Head of caudate nucleus (tissue), 42 donors: ENCODE data around the gene PIM3.
A peak's percentile ranks its signal among the peaks of the same experiment; 100 is the strongest.

Source experiments
- DNase-seq, 42 donors: peaks; one replicate each; pipeline versions ENCODE4 v3.0.0 to v3.0.0-alpha.2; 2020 to 2021; ENCODE audit warnings: mixed read lengths in 7 of 42
- intact Hi-C: fragments of 100-400 bp; cut with DNase I; formaldehyde crosslinking; loops from one replicate; pipeline ENCODE4 v1.15.0; 2022

PIM3 gene

DNA sequence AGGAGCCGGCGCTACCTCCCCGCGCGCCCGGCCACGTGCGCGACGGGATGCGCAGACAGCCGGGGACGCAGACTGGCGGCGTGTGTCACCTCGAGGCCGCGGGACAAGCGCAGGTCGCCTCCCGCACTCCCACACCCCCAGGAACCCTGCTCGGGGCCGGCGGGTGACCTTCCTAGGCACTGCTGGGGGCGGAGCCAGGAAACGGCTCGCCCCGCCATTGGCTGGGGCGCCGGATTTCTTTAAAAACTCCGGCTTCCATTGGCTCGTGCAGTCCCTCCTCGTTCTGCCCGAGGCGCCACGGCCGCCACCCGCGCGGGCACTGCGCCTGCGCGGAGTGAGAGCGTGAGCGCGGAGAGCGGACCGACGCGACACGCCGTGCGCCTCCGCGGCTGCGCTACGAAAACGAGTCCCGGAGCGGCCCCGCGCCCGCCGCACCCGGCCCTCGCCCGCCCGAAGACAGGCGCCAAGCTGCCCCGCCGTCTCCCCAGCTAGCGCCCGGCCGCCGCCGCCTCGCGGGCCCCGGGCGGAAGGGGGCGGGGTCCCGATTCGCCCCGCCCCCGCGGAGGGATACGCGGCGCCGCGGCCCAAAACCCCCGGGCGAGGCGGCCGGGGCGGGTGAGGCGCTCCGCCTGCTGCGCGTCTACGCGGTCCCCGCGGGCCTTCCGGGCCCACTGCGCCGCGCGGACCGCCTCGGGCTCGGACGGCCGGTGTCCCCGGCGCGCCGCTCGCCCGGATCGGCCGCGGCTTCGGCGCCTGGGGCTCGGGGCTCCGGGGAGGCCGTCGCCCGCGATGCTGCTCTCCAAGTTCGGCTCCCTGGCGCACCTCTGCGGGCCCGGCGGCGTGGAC is at the start of gene PIM3:
Gene PIM3 (plus strand): TSS at position 614 of the 846 bp plus-strand sequence. CDS start 176 bp downstream, at position 790.
- intact Hi-C loops: loop anchor here (10.0 kb wide), 1 partner anchor 234 kb away; no protein-coding TSS in a partner anchor
- DNase-seq: peak; percentile 87 to 98 (median 94)

DNA sequence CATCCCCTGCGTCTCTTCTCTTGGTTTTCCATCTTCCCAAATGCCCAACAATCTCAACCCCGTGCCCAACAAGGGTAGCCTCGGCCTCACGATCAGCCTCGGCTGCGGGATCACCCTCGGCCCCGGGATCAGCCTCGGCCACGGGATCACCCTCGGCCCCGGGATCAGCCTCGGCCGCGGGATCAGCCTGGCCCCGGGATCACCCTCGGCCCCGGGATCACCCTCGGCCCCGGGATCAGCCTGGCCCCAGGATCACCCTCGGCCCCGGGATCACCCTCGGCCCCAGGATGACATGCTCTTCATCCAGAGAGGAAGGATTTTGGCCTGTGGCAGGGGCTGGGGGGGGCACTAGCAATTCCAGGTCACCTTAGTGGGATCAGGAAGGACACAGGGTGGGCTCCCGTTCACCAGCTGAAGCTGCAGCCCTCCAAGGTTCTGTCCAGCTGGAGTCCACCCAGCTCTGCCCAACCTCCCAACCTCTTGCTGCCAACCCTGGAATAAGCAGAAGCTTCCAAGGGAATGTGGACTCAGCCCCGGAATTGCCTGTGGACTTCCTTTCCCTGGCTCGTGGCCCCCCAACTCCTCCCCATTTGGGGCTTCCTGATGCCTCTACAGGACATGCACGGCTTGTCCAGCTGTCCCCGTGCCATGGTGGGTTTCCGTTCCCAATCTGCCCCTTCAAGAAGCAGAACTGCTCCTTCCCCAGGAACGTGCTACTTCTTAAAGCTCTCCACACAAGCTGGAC is 48.5 kb upstream of the PIM3 start:
- intact Hi-C loops: no loop called here
- no peak for DNase-seq

DNA sequence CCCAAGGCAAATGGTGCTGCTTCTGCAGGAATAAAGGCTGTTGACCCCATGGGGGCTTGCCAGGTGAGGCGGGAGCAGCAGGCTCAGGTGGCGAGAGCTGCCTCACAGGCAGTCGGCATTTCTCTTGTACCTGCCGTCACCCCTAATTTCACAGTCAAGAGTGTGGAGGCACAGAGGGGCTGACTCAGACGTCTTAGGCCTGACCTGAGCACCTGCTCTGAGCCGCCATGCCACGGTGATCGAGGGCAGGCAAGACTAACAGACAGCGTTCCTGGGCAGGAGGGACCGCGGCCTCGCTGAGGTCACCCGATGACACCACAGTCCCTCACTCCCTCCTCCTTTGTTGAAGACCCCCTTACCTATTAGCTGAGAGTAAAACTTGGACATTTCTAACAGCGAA is 47.5 kb upstream of the PIM3 start:
- intact Hi-C loops: no loop called here
- DNase-seq: no peak

DNA sequence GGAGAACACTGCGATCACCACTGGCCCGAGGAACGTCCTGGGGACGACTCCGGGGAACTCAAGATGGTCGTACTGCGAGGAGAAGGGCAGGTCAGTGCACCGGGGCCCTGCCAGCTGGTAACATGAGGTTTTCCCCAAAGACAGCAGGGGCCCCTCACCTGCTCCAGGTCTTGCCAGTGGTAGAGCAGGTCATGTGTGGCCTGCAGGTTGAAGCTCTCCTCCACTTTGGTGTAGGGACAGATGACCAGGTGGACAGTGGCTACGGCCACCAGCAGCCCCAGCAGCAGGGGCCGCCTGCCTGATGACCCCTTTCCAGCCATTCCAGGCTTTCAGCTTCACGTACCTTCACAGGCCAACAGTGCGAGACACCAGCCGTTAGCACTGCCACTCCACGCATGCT is 47.1 kb upstream of the PIM3 start:
- intact Hi-C loops: no loop called here
- DNase-seq: no peak

DNA sequence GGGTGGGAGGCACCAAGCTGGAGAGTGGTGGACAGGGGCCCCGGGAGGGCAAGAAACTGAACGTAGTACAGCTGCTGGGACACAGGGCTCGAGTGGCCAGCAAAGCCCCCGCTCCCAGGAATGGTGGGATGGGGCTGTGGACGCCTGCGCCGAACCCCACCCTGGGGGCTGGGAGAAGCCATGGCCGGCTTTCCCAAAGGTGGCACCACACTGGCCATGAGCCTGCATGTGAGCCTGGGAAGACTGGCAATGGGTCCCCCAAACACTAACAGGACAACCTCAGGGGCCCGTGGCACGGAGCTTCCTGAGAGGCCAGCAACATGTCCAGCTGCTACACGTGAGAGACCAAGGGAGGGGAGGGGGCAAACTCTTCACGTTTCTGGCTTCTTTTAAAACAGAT is 46.3 kb upstream of the PIM3 start:
- intact Hi-C loops: no loop called here
- no peak for DNase-seq

DNA sequence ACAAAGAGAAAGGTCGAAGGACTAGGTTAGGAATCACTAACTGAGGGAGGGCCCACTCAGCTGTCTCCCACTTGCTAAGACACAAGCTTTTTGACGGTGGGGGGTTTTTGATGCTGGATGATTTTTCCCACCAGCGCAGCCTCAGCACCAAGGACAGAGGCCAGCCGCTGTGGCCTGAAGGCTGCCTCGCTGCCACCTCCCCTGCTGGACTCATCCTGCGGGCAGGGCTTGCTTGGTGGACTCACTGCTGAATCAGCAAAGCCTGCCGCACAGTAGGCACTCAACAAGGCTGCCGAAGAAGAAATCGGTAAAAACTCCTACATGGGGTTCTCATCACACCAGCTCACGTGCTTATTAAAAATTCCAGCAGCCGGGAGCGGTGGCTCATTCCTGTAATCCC is 45.0 kb upstream of the PIM3 start:
- intact Hi-C loops: loop anchor here (5.0 kb wide), 1 partner anchor 63 kb away; the partner anchor contains the start of gene ZBED4
- DNase-seq: no peak

DNA sequence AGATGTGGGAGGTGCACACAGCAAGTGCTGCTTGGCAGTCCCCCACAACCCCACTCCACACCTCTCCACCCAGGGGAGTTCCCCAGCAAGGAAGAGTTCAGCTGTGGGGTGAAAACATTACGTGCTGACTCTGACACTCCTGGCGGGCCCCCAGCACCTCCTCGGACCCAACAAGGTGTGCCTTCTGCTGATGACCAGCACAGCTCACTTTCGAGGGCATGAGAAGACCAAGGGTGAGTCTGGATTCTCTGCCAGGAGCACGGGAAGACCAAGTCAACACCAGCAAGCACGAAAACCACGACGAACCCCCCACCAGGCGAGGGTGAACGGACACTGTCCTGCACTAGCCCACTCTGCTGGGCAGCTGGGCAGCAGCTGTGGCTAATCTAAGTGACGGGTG is 43.7 kb upstream of the PIM3 start:
- intact Hi-C loops: loop anchor here (5.0 kb wide), 1 partner anchor 65 kb away; the partner anchor contains the start of gene ZBED4
- DNase-seq: no peak

DNA sequence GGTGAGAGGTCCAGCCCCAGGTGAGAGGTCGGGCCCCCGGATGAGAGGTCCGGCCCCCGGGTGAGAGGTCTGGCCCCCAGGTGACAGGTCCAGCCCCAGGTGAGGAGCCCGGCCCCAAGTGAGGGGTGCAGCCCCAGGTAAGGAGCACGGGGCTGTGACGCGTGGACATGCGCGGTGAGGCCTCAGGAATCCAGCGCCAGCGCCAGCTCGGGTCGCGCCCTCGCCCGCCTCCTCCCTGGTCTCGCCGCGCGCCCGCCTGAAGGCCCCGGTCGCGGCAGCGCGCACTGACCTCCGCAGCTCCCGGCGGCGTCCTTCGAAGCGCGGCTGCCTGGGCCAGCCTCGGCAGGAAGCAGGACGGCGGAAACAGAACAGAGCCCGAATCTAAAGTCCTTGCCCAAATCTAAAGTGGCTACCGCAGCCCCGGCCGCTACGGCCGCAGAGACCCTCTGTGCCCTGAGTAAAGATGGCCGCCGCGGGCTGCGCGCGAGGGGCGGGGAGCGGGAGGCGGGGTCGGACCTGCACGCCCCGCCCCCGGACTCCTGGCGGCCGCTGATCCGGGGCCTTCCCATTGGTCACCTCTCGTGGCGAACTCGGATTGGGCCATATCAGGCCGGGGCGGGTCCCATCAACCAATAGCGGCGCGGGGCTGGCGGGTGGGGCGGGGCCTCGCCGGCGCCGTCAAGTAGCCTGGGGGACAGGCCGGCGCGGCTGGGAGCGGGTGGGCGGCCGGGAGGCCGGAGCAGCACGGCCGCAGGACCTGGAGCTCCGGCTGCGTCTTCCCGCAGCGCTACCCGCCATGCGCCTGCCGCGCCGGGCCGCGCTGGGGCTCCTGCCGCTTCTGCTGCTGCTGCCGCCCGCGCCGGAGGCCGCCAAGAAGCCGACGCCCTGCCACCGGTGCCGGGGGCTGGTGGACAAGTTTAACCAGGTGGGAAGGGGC is 42.3 kb upstream of the PIM3 start, which contains the start of the genes ALG12 and CRELD2:
Gene ALG12 (minus strand): TSS at position 465 of the 937 bp plus-strand sequence. CDS start 4,673 bp downstream, outside the sequence.
Gene CRELD2 (plus strand): TSS at position 661 of the 937 bp plus-strand sequence. CDS start 136 bp downstream, at position 797.
- intact Hi-C loops: loop anchor here (5.0 kb wide), 1 partner anchor 66 kb away; the partner anchor contains the start of gene ZBED4
- DNase-seq: peak; percentile 98 to 100 (median 99)

DNA sequence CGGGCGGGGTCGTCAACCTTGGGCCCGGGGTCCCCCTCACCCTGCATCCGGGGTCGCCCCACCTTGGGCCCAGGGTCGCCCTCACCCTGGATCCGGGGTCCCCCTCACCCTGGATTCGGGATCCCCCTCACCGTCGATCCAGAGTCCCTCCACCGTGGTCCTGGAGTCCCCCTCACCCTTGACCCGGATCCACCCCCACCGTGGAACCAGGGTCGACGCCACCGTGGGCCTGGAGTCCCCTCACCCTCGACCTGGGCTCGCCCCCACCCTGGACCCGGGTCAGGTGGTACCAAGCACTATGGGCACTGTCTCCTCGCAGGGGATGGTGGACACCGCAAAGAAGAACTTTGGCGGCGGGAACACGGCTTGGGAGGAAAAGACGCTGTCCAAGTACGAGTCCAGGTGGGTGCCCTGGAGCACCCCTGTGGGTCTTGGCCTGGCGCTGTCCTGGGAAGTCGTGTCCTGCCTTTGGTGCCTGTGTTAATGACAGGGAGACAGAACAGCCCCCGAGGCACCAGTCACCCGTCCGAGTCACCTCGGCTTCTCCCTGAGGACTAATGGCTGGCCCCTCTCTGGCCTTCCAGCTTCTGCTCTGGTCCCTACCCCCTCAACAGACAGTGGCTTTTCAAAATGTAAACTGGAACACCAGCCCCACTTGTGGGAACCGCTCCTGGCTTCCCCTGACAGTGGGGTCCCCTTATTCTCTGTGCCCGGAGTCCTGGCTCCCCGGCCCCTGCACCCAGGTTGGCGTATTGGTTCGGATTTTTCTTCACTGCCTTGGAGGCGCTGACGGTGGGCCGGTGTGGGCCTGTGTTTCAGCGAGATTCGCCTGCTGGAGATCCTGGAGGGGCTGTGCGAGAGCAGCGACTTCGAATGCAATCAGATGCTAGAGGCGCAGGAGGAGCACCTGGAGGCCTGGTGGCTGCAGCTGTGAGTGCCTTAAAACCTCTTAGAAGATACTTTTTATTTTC is 41.4 kb upstream of the PIM3 start:
- intact Hi-C loops: loop anchor here (5.0 kb wide), 1 partner anchor 67 kb away; the partner anchor contains the start of gene ZBED4
- no peak for DNase-seq

DNA sequence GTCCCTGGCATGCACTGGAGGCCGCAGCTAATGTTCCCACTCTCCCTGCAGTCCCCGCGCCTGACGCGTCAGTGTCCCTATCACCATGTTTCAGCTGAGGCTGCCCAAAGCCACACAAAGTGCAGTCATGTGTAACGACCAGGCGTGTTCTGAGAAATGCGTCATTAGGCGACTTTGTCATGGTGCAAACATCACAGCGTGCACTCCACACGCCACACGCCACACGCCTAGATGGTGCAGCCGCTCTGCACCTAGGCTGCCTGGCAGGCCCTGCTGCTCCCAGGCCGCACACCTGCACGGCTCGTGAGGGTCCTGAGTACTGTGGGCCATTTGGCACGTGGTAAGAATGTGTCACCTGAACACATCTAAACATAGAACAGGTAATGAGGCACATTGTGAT is 39.7 kb upstream of the PIM3 start:
- DNase-seq: no peak
- intact Hi-C loops: no loop called here

DNA sequence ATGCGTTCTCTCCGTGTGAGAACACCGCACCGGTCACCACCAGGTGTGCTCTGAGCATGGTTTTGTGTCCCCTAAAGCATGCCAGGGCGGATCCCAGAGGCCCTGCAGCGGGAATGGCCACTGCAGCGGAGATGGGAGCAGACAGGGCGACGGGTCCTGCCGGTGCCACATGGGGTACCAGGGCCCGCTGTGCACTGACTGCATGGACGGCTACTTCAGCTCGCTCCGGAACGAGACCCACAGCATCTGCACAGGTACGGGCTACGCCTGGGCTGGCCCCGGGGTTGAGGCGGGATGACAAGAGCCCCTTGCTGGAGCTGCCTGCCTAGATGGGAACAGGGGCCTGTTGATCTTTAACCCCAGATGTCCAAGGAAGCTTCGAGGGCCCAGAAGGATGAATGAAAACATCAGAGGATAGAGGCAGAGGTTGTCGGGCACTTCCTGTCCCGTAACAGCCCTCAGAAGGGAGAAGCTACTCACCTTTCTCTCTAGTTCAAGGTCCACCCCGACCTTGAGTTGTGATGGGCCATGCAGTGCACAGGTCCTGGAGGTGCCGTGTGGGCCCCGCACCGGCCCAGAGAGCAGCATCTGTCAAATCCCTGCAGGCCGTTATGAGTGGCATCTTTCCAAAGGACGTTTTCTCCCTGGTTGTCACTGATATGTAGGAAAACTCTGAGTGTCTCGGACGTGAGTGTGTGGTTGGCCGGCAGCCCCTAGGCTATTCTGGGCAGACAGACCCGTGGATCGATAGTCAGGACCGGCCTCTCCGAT is 38.9 kb upstream of the PIM3 start:
- DNase-seq: no peak
- intact Hi-C loops: no loop called here

DNA sequence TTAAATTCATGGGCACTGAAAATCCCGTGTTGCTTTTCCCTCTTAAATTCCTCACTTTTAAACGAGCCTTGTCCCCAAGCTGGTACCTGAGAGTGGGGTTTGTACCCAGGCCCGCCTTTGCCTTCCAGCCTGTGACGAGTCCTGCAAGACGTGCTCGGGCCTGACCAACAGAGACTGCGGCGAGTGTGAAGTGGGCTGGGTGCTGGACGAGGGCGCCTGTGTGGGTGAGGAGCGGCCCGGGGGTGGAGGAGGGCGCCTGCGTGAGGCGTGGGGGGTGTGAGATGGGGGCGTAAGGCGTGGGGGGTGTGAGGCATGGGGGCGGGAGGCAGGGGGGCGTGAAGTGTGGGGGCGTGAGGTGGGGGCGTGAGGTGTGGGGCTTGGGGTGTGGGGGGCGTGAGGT is 38.1 kb upstream of the PIM3 start:
- DNase-seq: no peak
- intact Hi-C loops: no loop called here

DNA sequence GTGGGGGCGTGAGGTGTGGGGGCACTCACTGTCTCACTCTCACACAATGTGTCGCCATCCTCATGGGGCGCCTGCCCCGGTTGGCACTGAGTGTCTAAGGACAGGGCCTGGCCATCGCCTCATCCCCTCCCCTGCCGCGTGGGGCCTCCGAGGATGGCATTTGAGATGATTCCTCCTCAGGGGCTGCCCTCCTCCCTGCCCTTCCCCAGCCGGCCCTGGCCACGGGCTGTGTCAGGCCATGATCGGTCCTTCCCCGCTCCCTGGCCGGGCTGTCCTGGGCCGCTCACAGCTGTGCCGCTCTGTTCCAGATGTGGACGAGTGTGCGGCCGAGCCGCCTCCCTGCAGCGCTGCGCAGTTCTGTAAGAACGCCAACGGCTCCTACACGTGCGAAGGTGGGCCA is 37.6 kb upstream of the PIM3 start:
- intact Hi-C loops: no loop called here
- DNase-seq: no peak

DNA sequence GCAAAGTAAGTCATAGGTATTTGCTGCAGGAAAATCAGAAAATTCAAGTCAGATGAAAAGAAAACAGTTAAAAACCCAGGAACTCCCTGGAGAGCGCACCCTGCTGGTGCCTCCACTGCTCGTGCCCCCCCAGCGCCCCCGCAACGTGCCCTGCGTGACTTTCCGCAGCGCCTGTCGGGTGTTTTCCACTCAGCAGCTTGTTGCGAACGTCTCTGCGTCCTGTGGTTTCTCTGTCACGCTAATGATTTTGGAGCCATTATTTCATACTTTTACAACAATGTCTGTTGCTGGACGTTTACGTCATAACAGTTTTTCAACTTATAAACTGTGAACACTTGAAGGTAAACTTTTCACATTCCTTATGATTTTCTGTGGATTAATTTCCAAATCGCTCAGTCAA is 37.1 kb upstream of the PIM3 start:
- intact Hi-C loops: no loop called here
- DNase-seq: no peak

DNA sequence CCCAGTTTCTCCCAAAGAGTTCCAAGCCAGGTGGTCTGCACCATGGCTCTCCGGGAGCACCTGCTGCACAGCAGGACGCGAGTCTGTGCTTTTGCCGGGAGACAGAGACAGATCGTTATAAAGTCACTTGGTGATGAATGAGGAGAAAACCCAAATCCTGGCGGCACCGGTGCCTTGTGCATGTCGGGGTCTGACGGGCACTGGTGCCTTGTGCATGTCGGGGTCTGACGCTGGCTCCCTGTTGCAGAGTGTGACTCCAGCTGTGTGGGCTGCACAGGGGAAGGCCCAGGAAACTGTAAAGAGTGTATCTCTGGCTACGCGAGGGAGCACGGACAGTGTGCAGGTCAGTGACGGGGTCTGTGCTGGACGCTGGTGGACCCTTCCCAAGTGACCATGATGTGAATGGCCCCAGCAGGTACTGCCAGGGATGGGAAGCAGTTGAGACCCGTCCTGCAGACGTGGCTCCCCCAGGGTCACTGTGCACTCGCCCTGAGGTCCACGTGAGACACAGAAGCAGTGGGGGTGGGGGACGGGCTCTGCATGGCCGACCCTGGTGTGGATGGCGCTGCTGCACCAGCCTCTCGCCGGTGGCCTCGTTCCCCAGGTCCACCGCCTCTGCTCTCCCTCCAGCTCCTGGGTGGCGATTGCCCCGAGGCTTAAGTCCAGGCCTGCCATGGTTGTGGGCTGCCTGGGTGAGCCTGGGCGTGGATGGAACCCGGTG is 36.3 kb upstream of the PIM3 start:
- intact Hi-C loops: no loop called here
- no peak for DNase-seq

DNA sequence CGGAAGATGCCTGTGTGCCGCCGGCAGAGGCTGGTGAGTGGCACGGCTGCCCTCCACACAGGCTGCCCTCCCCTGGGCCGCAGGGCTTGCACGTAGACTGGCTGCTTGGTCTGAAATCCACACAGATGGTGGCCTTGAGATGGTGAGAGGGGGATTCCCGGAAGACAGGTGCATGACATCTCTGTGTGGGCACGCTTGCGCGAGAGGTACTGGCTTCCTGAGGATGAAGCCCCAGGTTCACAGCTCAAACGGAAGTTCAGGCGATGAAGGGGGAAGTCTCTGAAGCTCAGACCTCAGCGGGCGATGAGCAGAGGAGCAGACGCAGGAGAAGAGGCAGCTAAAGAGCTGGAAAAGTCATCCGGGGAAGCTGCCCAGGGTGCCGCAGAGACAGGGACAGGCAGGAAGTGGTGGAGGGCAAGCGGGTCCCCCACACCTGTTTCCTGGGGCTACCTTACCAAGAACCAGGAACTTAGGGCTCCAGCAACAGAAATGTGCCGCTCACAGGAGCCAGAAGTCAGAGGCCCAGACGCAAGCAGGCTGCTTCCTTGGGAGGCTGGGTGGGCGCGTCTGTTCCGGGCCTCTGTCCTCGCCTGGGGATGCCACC is 34.9 kb upstream of the PIM3 start:
- intact Hi-C loops: no loop called here
- DNase-seq: no peak
